Vagina (tissue), 2 donors: ENCODE measurements around the gene WWOX.

ENCODE experiments used
- CTCF ChIP-seq, 3 experiments: fragments of 450-650 bp in 2 of 3; fragments of 200-600 bp in 1 of 3; sonication (generic) in 1 of 3; IDR thresholded peaks; one replicate each; pipeline ENCODE4 v1.5.1; 2017 to 2019; ENCODE audit warnings: antibody characterized with exemption in 3 of 3, mild to moderate bottlenecking in 2 of 3, moderate library complexity in 2 of 3
- POLR2A ChIP-seq, 2 donors: fragments of 450-650 bp; IDR thresholded peaks; one replicate each; pipeline ENCODE4 v1.6.1; 2017; ENCODE audit warnings: antibody characterized with exemption in 2 of 2, mild to moderate bottlenecking in 2 of 2, moderate library complexity in 2 of 2
- POLR2AphosphoS5 ChIP-seq, 2 donors: sonication (generic); formaldehyde crosslinking; IDR thresholded peaks; one replicate each; pipeline ENCODE4 v1.9.0; 2017; ENCODE audit warnings: antibody characterized with exemption in 2 of 2, mild to moderate bottlenecking in 2 of 2, low read depth in 1 of 2; ENCODE audit not compliant: insufficient read depth in 1 of 2

- TF ChIP-seq POLR2A (IDR thresholded peaks at IDR 0.05) (no peak), CTCF (IDR thresholded peaks at IDR 0.05) (no peak), POLR2AphosphoS5 (IDR thresholded peaks at IDR 0.05; ENCODE audit: insufficient read depth in 1 of 2, low read depth in 1 of 2) (no peak)
Measured at GRCh38 chr16:78984324-78984723, 884.9 kb downstream of the WWOX start.
